ENCODE results near the gene DLG4.
"Not testable (repeated sequence)": the region's sequence is repeated elsewhere in the genome, so short reads cannot be mapped to it uniquely, and the experiment has no call there.

The DLG4 gene

DNA sequence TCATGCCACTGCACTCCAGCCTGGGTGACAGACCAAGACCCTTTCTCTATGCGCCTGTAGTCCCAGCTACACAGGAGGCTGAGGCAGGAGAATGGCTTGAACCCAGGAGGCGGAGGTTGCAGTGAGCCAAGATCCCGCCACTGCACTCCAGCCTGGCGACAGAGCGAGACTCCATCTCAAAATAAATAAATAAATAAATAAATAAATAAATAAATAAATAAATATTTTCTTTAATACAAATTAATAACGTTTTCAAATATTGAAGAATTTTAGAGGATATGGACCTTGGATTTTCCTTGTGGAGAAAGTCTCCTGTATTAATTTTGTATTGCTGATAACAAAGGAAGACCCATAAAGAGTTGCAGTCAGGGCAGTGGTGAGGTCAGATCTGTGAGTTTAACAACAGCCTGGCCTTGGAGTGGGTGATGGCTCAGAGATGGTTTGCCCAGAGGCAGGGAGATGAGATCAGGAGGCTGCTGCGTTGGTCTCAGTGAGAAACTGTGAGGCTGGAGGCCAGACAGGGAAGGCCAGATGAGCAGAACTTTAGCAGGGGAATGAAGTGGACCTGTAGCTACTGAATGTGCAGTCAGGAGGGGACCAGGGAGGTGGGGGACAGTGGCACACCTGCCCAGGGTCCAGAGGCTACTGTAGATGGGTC, 36.1 kb downstream of the DLG4 start:
- Histone ChIP-seq H3K4me1 (ENCODE audit: control insufficient read depth, insufficient read depth, low read length, poor library complexity, severe bottlenecking) (no peaks in the 10 kb centered on the region), H3K27me3 (replicated peaks; ENCODE audit: control insufficient read depth, insufficient read depth, low read length, poor library complexity, severe bottlenecking) (no peaks in the 10 kb centered on the region), H3K4me3 (ENCODE audit: insufficient read depth, low read depth, low read length, poor library complexity, severe bottlenecking) (no peak overlapping the region), H3K9me3 (ENCODE audit: control insufficient read depth, low read length) (no peaks in the 10 kb centered on the region), H3K36me3 (ENCODE audit: control insufficient read depth, insufficient read depth, low read length) (no peaks in the 10 kb centered on the region), H3K27ac (ENCODE audit: insufficient read depth, low read length, poor library complexity, severe bottlenecking) (no peak overlapping the region)
- DNase-seq: no peak

DNA sequence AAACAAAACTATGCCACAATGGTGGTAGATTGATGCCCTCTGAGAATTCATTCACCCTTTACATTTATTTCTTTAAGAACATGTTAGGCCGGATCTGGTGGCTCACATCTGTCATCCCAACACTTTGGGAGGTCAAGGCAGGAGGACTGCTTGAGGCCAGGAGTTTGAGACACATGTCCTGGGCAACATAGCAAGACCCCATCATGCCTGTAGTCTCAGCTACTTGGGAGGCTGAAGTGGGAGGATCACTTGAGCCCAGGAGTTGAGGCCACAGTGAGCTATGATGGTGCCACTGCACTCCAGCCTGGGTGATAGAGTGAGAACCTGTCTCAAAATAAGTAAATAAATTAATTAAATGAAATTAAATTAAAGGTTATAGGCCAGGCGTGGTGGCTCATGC, 37.5 kb downstream of the DLG4 start:
- not testable (repeated sequence) for H3K9me3 ChIP-seq (ENCODE audit: control insufficient read depth, low read length); H3K27ac ChIP-seq (ENCODE audit: insufficient read depth, low read length, poor library complexity, severe bottlenecking); H3K36me3 ChIP-seq (ENCODE audit: control insufficient read depth, insufficient read depth, low read length); DNase-seq; H3K4me1 ChIP-seq (ENCODE audit: control insufficient read depth, insufficient read depth, low read length, poor library complexity, severe bottlenecking); H3K4me3 ChIP-seq (ENCODE audit: insufficient read depth, low read depth, low read length, poor library complexity, severe bottlenecking)
- H3K27me3 ChIP-seq (replicated peaks; ENCODE audit: control insufficient read depth, insufficient read depth, low read length, poor library complexity, severe bottlenecking): peaks cover 13% of the 10 kb centered on the region

DNA sequence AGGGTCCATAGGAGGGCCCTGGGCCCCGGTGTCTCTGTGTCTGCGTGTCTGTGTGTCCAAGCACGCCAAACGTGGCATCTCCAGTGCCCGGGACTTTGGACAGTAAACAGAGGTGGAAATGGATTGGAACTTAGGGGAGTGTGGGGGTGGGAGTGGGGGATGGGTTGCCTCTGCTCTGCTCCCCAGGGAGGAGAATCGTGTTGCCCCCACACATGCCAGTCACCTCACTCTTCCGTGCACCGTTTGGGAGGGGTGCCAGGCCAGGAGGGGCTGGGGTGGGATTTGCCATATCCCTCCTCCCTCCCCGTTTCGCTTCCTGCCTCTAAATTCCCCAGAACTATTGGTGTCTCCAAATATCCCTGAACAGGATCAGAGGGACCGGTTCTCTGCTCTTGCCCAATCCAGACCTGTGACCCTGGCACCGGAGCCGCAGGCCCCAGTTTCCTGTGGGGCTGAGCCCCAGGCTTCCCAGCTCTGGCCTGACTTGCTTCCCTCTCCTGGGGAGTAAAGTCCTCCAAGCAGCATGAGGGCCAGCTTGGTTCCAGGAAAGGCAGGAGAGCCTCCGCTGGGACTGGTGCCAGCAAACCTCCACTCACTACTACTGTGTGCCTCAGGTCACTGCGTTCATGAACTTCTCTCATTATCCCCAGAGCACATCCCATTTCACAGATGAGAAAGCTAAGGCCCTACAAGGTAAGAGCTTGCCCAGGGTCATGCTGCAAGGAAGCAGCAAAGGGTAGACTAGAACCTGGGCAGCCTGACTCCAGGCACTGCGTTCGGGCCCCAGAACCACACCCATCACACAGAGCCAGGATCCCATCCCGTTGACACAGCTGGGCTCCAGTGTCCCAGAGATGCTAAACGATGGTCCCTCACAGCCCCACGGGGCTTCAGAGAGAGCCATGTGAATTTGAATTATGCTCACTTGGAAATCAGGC, 40.0 kb downstream of the DLG4 start, which contains the start of gene ASGR1:
Gene ASGR1, minus strand, starts transcription at position 54 of the 938 bp plus-strand sequence. CDS start 807 bp downstream, outside the sequence.
- H3K36me3 ChIP-seq (ENCODE audit: control insufficient read depth, insufficient read depth, low read length): no peaks in the 10 kb centered on the region
- DNase-seq: no peak
- H3K4me3 ChIP-seq (ENCODE audit: insufficient read depth, low read depth, low read length, poor library complexity, severe bottlenecking): no peak within 1 kb of the TSS
- no peak within 1 kb of the TSS for H3K27ac ChIP-seq (ENCODE audit: insufficient read depth, low read length, poor library complexity, severe bottlenecking)
- H3K4me1 ChIP-seq (ENCODE audit: control insufficient read depth, insufficient read depth, low read length, poor library complexity, severe bottlenecking): peaks cover 14% of the 10 kb centered on the region
- H3K27me3 ChIP-seq (replicated peaks; ENCODE audit: control insufficient read depth, insufficient read depth, low read length, poor library complexity, severe bottlenecking): peaks cover 16% of the 10 kb centered on the region
- no peaks in the 10 kb centered on the region for H3K9me3 ChIP-seq (ENCODE audit: control insufficient read depth, low read length)

DNA sequence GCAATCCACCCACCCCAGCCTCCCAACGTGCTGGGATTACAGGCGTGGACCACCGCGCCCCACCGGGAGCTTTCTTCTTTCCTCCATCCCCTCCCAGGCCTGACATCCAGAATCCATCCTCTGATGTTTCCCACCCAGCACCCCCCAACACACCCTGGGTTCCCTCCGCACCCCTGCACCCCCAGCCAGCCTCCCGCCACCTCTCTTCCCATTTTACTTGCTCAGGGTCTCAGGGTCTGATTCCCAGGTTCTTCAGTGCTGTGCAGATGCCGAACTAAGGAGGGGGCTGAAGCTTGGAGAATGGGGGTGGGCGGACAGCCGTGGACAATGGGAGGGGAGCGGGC, 40.7 kb downstream of the DLG4 start:
- peaks cover 21% of the 10 kb centered on the region for H3K4me1 ChIP-seq (ENCODE audit: control insufficient read depth, insufficient read depth, low read length, poor library complexity, severe bottlenecking)
- no peak overlapping the region for H3K27ac ChIP-seq (ENCODE audit: insufficient read depth, low read length, poor library complexity, severe bottlenecking)
- H3K4me3 ChIP-seq (ENCODE audit: insufficient read depth, low read depth, low read length, poor library complexity, severe bottlenecking): no peak overlapping the region
- H3K9me3 ChIP-seq (ENCODE audit: control insufficient read depth, low read length): no peaks in the 10 kb centered on the region
- DNase-seq: no peak
- no peaks in the 10 kb centered on the region for H3K36me3 ChIP-seq (ENCODE audit: control insufficient read depth, insufficient read depth, low read length)
- peaks cover 16% of the 10 kb centered on the region for H3K27me3 ChIP-seq (replicated peaks; ENCODE audit: control insufficient read depth, insufficient read depth, low read length, poor library complexity, severe bottlenecking)

DNA sequence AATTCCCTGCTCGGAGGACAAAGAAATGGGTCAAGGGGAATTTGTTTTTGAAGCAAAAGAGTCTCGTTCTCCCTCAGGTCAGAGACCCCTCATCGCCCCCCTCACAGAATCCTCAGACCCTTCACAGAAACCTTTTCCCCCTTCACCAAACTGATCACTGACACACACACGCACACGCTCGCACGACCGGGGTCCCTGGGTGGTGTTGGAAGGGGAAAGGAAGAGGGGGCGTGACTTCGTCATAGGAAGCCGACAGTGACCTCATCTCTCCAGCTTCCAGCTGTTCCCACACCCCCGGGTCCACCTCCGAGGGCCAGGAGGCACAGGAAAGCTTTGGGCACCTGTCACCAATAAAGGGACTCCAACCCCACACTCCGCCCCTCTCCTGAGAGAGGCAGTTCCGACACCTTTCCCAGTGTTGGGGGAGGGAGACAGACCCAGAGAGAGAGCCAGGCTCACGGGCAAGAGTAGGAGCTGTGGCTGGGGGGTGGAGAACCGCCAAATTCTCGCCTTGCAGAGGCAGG, 41.6 kb downstream of the DLG4 start:
- no peak for DNase-seq
- Histone ChIP-seq H3K4me1 (ENCODE audit: control insufficient read depth, insufficient read depth, low read length, poor library complexity, severe bottlenecking) (peaks cover 23% of the 10 kb centered on the region), H3K27me3 (replicated peaks; ENCODE audit: control insufficient read depth, insufficient read depth, low read length, poor library complexity, severe bottlenecking) (peaks cover 16% of the 10 kb centered on the region), H3K36me3 (ENCODE audit: control insufficient read depth, insufficient read depth, low read length) (no peaks in the 10 kb centered on the region), H3K4me3 (ENCODE audit: insufficient read depth, low read depth, low read length, poor library complexity, severe bottlenecking) (no peak overlapping the region), H3K9me3 (ENCODE audit: control insufficient read depth, low read length) (no peaks in the 10 kb centered on the region), H3K27ac (ENCODE audit: insufficient read depth, low read length, poor library complexity, severe bottlenecking) (no peak overlapping the region)

DNA sequence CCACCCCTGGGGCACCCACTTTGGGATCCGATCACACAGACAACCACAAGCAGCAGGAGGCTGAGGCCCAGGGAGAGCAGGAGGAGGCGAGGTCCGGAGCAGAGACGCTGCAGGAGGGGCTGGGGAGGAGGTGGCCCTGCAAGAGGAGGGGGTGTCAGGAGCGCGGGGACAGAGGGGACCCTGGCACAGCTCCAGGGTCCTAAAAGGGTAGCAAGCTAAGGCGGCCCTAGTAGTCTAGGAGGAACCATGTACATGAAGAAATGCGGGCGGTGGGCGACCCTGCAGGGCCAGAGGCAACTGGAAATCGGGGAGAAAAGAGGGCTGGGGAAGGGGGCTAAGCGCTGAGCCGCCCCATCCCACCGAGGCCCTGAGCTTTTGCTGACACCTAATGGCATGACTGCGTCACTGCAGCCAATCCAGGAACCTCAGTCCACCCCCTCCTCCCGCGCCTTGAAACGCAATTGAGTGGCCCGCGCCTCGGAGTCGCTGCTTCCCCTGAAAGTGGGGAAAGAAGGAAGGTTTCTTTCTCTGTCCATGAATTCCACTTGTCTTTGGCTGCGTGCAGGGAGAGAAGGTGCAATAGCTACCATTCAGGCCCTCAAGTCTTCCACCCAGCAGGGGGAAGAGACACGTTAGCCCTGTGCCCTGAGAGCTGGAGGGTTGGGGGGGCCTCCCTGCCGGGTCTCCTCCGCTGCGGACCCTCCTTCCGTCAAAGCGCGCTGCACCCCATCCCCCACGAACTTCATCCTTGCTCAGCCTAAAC, 42.3 kb downstream of the DLG4 start:
- Histone ChIP-seq H3K4me3 (ENCODE audit: insufficient read depth, low read depth, low read length, poor library complexity, severe bottlenecking) (peak overlapping the region; percentile 25), H3K27ac (ENCODE audit: insufficient read depth, low read length, poor library complexity, severe bottlenecking) (no peak overlapping the region), H3K9me3 (ENCODE audit: control insufficient read depth, low read length) (no peaks in the 10 kb centered on the region), H3K36me3 (ENCODE audit: control insufficient read depth, insufficient read depth, low read length) (no peaks in the 10 kb centered on the region), H3K4me1 (ENCODE audit: control insufficient read depth, insufficient read depth, low read length, poor library complexity, severe bottlenecking) (peaks cover 23% of the 10 kb centered on the region), H3K27me3 (replicated peaks; ENCODE audit: control insufficient read depth, insufficient read depth, low read length, poor library complexity, severe bottlenecking) (peaks cover 16% of the 10 kb centered on the region)
- DNase-seq: peak; percentile 28 to 52 (median 51)

DNA sequence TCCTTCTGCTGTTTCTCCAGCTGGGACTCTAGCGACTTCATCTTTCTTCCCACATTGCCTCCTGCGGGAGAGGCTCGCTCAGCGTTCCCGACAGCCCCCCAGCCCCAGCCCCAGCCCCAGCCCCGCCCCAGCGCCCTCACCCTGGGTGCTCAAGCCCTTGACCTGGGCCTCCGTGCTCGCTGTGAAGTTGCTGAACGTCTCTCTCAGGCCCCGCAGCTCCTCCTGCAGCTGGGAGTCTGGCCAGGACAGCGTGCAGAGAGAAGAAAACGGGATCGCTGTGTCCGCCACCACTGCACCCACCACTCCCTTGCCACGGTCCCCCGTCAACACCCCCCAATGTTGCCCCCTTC, 42.8 kb downstream of the DLG4 start:
- Histone ChIP-seq H3K9me3 (ENCODE audit: control insufficient read depth, low read length) (no peaks in the 10 kb centered on the region), H3K4me1 (ENCODE audit: control insufficient read depth, insufficient read depth, low read length, poor library complexity, severe bottlenecking) (peaks cover 23% of the 10 kb centered on the region), H3K27ac (ENCODE audit: insufficient read depth, low read length, poor library complexity, severe bottlenecking) (no peak overlapping the region), H3K27me3 (replicated peaks; ENCODE audit: control insufficient read depth, insufficient read depth, low read length, poor library complexity, severe bottlenecking) (peaks cover 16% of the 10 kb centered on the region), H3K36me3 (ENCODE audit: control insufficient read depth, insufficient read depth, low read length) (no peaks in the 10 kb centered on the region), H3K4me3 (ENCODE audit: insufficient read depth, low read depth, low read length, poor library complexity, severe bottlenecking) (no peak overlapping the region)
- no peak for DNase-seq

DNA sequence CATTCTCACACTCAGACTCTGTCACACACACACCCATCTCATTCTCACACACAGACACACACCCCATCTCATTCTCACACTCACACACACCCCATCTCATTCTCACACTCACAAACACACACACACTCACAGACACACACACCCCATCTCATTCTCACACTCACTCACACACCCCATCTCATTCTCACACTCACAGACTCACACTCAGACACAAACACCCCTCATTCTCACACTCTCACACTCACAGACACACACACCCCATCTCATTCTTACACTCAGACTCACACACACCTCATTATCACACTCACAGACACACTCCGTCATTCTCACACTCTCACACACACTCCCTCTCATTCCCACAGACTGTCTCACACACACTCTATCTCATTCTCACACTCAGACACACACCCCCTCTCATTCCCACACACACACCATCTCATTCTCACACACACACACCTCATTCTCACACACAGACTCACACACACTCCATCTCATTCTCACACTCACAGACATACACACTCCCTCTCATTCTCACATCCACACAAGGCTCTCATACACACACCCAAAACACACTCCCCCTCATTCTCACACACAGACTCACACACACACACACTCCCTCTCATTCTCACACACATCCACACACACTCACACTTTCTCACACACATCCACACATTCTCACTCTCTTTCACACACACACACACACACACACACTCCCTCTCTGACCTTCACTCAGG, 43.4 kb downstream of the DLG4 start:
- Histone ChIP-seq H3K27ac (ENCODE audit: insufficient read depth, low read length, poor library complexity, severe bottlenecking) (no peak overlapping the region), H3K27me3 (replicated peaks; ENCODE audit: control insufficient read depth, insufficient read depth, low read length, poor library complexity, severe bottlenecking) (peaks cover 16% of the 10 kb centered on the region)
- DNase-seq: no peak

DNA sequence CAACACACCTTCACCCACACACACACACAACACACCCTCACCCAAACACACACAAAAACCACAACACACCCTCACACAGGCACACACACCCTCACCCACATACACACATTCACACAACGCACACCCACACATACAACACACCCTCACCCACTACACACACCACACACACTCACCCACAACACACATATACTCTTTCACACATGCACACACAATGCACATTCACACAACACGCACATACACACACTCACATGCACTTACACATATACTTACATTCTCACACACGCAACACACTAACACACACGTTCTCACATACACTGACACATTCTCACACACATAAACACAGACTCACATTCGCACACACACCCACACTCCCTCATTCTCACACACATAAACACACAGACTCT, 44.3 kb downstream of the DLG4 start:
- Histone ChIP-seq H3K27me3 (replicated peaks; ENCODE audit: control insufficient read depth, insufficient read depth, low read length, poor library complexity, severe bottlenecking) (peaks cover 16% of the 10 kb centered on the region), H3K4me3 (ENCODE audit: insufficient read depth, low read depth, low read length, poor library complexity, severe bottlenecking) (no peak overlapping the region), H3K4me1 (ENCODE audit: control insufficient read depth, insufficient read depth, low read length, poor library complexity, severe bottlenecking) (peaks cover 23% of the 10 kb centered on the region), H3K27ac (ENCODE audit: insufficient read depth, low read length, poor library complexity, severe bottlenecking) (no peak overlapping the region), H3K9me3 (ENCODE audit: control insufficient read depth, low read length) (peaks cover 2% of the 10 kb centered on the region), H3K36me3 (ENCODE audit: control insufficient read depth, insufficient read depth, low read length) (no peaks in the 10 kb centered on the region)
- DNase-seq: no peak

More for the DNA sequence above, 43.4 kb downstream of the DLG4 start:
- H3K9me3 ChIP-seq (ENCODE audit: control insufficient read depth, low read length): no peaks in the 10 kb centered on the region
- peaks cover 23% of the 10 kb centered on the region for H3K4me1 ChIP-seq (ENCODE audit: control insufficient read depth, insufficient read depth, low read length, poor library complexity, severe bottlenecking)
- no peaks in the 10 kb centered on the region for H3K36me3 ChIP-seq (ENCODE audit: control insufficient read depth, insufficient read depth, low read length)
- H3K4me3 ChIP-seq (ENCODE audit: insufficient read depth, low read depth, low read length, poor library complexity, severe bottlenecking): no peak overlapping the region
